Activated CD8-positive, alpha-beta memory T cell treated with anti-CD3 and anti-CD28 coated beads for 48 hours (primary cell): ENCODE data around the gene CDH4.
"Not testable (repeated sequence)": the region's sequence is repeated elsewhere in the genome, so short reads cannot be mapped to it uniquely, and the experiment has no call there.

Experiments
- DNase-seq, 3 experiments: peaks; one replicate each; pipeline ENCODE4 v3.0.0-alpha.2; 2020; ENCODE audit warnings: low read depth in 2 of 3, low spot score in 2 of 3

Gene CDH4

DNA sequence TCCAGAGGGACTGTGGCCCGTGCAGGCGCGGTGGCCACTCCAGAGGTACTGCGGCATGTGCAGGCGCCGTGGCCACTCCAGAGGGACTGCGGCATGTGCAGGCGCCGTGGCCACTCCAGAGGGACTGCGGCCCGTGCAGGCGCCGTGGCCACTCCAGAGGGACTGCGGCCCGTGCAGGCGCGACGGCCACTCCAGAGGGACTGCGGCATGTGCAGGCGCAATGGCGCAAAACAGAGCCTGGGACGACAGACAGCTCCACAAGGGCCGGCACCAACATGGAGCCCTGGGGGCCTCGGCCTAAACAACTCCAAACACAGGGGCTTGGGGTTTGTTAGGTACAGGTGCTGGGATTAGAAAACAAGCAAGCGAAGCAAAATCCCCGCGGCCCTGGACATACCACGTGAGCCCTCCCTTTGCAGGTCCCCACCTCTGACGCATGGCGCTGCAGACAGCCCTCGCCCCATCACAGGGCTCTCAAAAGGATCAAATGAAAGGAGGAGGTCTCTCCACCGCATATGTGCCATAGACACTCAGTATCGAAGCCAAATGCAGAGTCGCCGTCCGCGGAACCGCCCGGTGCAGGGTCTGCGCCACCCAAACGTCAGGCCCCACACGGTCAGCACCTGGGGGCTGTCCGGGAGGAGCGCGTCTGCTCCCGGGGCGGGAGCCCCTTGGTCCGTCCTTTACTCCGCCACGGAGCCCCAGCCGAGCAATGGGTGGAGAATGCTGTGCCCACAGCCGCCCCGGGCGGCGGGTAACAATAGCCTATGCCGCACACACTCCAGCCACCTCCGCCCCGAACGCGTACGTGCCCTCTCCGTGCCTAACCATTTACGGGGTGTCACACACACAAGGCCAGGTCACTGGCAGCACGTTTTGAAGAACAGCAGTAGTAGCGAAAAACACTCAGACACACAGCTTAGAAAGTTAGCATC lies 727.9 kb downstream of the CDH4 start:
- no peak for DNase-seq

DNA sequence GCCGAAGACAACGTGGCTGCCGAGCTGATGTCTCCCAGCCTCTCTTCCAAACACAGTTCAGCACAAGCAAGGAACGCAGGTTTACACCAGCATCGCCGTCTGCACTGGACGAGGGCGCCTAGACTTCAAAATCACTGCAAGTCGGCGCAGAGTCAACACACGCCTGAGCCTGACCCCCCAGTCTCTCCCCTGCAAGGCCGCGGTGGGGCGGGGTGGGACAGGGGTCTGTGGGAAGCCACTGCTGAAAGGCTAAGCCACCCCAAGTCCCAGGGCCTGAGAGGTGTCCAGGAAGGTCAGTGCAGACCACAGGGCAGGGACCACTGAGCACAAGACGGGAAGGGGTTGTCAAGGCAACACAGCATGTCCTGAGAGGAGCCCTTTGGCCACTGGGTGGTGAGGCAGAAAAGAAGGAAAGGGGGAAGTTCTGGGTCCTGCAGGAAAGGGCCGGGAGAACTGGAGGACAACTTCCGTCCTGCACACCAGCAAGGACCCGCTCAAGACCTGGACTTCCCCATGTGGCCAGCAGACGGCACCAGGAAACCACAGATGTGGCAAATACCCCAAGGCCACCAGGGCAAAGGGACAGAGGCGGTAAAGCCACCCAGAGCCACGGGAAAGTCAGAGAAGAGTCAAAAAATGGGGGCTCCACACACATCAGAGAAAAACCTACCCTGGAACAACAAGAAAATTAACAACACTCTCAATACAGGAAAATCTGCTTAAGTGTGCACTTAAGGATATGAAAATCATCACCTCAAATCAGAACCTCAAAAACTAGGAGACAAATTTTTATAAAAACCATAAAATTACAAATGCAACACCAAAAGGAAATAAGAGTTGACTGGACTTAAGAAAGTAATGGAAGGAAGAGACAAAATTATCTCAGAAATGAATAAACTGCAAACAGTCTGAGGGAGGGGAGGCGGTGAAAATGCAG lies 728.9 kb downstream of the CDH4 start:
- DNase-seq: no peak

DNA sequence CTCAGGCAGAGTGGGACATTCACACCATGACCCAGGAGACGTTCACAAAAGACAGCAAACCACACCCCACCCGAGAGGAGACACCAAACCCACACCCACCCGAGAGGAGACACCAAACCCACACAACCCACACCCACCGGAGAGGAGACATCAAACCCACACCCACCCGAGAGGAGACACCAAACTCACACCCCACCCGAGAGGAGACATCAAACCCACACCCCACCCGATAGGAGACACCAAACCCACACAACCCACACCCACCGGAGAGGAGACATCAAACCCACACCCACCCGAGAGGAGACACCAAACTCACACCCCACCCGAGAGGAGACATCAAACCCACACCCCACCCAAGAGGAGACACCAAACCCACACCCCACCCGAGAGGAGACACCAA lies 729.6 kb downstream of the CDH4 start:
- DNase-seq: not testable (repeated sequence)

DNA sequence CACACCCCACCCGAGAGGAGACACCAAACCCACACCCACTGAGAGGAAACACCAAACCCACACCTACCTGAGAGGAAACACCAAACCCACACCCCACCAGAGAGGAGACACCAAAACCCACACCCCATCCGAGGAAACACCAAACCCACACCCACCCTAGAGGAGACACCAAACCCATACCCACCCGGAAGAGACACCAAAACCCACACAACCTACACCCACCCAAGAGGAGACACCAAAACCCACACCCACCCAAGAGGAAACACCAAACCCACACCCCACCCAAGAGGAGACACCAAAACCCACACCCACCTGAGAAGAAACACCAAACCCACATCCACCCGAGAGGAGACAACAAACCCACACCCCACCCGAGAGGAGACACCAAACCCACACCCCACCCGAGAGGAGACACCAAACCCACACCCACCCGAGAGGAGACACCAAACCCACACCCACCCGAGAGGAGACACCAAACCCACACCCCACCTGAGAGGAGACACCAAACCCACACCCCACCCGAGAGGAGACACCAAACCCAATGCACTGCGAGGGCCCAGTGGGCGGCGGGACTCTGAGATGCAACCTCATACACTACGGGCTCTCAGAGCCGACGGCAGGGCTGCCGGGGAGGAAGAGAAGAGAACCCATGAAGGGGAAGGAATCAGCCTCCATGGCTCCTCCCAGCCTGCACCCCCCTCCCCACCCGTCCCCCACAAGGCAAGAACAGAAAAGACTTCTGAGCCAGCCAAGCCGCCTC lies 730.3 kb downstream of the CDH4 start:
- no peak for DNase-seq

DNA sequence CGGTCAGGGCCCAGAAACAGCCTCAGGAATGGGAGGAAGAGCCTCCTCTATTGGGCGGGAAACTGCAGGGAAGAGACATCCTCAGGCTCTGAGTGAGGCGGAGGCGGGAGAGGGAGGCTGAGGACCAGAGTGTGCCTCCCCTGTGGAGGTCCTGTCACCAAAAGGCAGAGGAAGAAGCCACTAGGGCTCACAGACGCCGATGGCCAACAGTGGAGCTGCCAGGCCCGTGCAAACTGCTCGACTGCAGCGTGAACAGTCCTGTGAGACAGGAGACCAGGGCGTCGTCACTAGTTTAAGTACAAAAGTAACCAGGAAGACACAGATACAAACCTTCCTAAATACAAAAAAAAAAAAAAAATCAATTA lies 730.9 kb downstream of the CDH4 start:
- no peak for DNase-seq

DNA sequence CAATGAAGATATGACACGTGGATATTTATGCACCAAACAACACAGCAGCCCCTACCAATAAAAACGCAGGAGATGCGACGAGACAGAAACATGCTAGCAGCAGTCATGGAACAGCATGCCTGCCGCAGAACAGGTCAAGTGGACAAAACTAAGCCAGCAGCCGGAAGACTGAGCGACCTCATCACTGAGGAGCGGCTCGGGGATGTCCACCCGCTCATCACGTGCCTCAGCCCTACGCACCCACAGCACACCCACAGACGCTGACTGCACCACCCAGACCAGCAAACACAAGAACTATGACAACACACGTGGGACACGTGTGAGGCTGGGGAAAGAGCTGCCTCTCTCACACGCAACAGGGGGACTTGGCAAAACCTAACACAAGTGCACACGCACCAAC lies 731.9 kb downstream of the CDH4 start:
- DNase-seq: no peak

DNA sequence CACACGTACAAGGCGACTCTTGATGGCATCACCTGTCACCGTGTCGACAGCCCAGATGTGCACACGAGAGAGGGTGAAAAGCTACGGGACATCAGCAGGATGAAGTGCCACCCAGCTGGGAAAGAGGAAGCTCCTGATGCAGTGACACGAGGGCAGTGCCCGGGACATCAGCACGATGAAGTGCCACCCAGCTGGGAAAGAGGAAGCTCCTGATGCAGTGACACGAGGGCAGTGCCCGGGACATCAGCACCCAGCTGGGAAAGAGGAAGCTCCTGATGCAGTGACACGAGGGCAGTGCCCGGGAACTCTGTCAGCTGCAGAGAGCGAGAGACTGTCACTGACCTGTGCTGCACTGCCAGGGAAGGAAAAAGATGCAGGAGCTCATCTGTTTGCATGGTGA lies 732.4 kb downstream of the CDH4 start:
- DNase-seq: not testable (repeated sequence)

DNA sequence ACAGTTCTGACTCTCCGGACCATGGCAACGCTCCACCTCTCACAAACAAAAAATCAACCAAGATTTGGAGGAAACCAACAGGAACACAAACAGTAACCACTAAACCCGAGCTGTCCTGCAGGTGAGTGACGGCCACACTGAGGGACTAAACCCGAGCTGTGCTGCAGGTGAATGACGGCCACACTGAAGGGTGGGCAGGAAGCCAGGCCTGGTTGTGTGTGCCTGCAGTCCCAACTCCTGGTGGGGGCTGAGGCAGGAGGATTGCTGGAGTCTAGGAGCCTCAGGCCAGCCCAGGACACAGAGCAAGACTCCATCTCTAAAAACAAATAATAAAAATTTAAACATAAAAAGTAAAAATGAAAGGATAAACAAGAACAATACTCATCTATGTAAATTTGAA lies 733.0 kb downstream of the CDH4 start:
- no peak for DNase-seq

DNA sequence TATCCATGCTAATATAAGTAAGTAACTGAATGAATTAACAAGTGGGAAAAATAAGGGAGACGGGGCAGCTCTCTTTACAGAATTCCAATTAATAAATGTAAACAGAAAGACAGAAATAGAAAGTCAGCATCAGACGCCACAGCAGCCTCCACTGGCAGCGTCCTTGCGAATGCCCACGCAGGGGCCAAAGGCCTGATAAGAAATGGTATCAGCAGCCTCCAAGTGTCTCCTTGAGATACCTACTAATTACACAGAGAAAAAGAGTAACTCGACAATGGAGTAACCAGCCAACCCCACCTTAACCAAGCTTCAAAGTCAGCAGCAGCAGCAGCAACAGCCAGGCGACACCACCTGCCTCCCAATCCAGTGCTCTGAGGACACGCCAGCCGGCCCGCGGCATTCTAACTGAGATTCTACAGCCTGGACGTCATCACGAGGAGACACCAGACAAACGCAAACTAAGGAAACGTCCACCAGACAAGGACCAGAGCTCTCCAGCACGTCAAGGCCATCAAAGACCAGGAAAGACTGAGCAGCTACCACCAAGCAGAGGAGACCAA lies 734.8 kb downstream of the CDH4 start:
- no peak for DNase-seq

DNA sequence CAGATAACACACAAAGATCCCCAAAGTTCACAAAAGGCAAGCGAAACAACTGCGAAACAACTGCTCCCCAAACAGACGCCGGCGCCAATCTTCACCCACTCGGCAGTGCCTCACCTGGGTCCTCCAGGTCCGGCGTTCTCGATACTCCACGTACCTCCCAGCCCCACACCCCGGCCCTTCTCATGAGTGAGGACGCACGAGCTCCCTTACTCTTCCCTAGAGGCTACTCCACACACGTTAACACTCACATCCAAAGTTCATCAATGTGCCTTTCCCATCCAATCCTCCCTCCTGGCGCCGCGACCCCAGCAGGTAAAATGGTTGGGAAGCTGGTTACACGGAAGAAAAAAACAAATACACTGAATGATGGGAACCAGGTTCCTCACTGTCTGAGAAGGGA lies 736.6 kb downstream of the CDH4 start:
- DNase-seq: no peak

DNA sequence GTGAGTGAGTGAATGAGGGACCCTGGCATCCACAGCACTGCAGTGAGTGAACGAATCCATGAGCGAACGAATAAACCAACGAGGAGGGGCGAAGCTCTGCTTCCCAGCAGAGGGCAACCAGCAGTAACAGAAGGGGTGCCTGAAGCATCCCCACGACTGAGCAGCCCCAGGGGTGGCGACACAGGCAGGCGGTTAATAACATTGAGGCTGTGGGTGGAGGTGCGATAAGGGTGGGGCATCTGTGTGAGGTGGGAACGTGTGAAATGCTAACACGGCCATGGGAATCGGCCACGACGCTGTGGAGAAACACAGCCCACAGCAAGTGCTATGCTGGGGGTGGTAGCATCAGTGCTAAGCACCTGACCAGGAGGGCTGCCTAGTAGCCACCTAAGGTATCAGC lies 737.7 kb downstream of the CDH4 start:
- no peak for DNase-seq
